Activated CD4-positive, alpha-beta T cell treated with anti-CD3 and anti-CD28 coated beads, Interleukin-2, amount 50 U/mL, for 16 hours (primary cell): ENCODE results near the gene ST8SIA4.

Experiments
- DNase-seq: peaks from one replicate; pipeline ENCODE4 v3.0.0-alpha.2; 2020

ST8SIA4 gene

GRCh38 chr5:100903039-100903887 lies at the start of gene ST8SIA4:
ST8SIA4 (minus strand) TSS chr5:100903282; CDS start chr5:100902955, 327 bp downstream.
- DNase-seq, result peak; percentile 97

- DNase-seq, result no peak
Measured at GRCh38 chr5:100950985-100951384, 47.9 kb upstream of the ST8SIA4 start.

- peak; percentile 59 for DNase-seq
Measured at GRCh38 chr5:100913298-100913697, 10.2 kb upstream of the ST8SIA4 start.

GRCh38 chr5:100909034-100909433 lies 6.0 kb upstream of the ST8SIA4 start:
- no peak for DNase-seq

GRCh38 chr5:100905259-100905914 lies 2.3 kb upstream of the ST8SIA4 start:
- DNase-seq, result peak; percentile 55

GRCh38 chr5:100904259-100904861 lies 1.3 kb upstream of the ST8SIA4 start:
- DNase-seq, result peak; percentile 87

- peak; percentile 67 for DNase-seq
Measured at GRCh38 chr5:100902440-100903038, 543 bp downstream of the ST8SIA4 start.

GRCh38 chr5:100901821-100902341 lies 1.2 kb downstream of the ST8SIA4 start:
- peak; percentile 76 for DNase-seq

- DNase-seq, result peak; percentile 97
Measured at GRCh38 chr5:100900796-100901781, 2.0 kb downstream of the ST8SIA4 start.

GRCh38 chr5:100900142-100900795 lies 2.8 kb downstream of the ST8SIA4 start:
- peak; percentile 81 for DNase-seq

- no peak for DNase-seq
Measured at GRCh38 chr5:100899675-100900074, 3.4 kb downstream of the ST8SIA4 start.

GRCh38 chr5:100898504-100899346 lies 4.4 kb downstream of the ST8SIA4 start:
- peak; percentile 34 for DNase-seq

- no peak for DNase-seq
Measured at GRCh38 chr5:100896054-100896453, 7.0 kb downstream of the ST8SIA4 start.

- DNase-seq, result peak; percentile 82
Measured at GRCh38 chr5:100890461-100891008, 12.5 kb downstream of the ST8SIA4 start.

- no peak for DNase-seq
Measured at GRCh38 chr5:100889896-100890295, 13.2 kb downstream of the ST8SIA4 start.

GRCh38 chr5:100889165-100889743 lies 13.8 kb downstream of the ST8SIA4 start:
- DNase-seq, result peak; percentile 66

GRCh38 chr5:100877274-100877673 lies 25.8 kb downstream of the ST8SIA4 start:
- no peak for DNase-seq

- DNase-seq, result peak; percentile 63
Measured at GRCh38 chr5:100872408-100873190, 30.5 kb downstream of the ST8SIA4 start.
